NCI-H748 treated with DMSO at 0.1 percent for 48 hours (cell line): ENCODE measurements around the gene GPC5.
"Not testable (repeated sequence)": the region's sequence is repeated elsewhere in the genome, so short reads cannot be mapped to it uniquely, and the experiment has no call there.

ENCODE experiments used
- DNase-seq: peaks from one replicate; lab custom pipeline; 2025; lab: John Stamatoyannopoulos, UW

GPC5 gene

DNA sequence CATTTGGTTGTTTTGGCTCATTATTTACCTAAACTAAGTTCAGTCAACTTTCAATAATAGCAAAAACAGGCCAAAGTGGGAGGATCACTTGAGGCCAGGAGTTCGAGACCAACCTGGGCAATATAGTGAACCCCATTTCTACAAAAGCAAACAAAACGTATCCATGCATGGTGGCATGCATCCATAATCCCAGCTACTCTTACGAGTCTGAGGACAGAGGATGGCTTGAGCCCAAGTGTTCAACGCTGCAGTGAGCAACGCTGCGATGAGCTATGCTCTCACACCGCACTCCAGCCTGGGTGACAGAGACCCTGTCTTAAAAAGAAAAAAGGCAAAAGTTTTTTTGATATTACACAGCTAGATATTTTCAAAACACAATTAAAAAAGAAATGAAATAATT, 1258.2 kb downstream of the GPC5 start:
- DNase-seq: no peak

- DNase-seq: no peak
Observed at GRCh38 chr13:92657565-92657964, 1259.1 kb downstream of the GPC5 start.

DNA sequence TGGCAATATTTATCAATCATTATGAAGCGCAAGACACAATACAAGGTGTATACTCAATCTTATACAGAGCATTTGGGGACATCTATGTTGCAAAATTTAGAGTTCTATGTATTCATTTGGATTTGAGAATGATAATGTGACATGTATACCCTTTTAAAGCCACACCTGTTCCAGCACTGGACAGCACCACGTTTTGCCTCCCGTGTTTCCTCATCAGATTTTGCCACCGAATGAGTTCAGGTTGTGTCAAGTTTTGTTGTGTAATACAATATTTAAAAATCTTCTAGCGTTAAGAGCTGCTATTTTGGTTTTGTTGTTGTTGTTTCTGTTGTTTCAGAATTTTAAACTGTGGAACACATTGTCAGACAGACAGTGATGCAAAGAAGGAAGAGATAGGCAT, 1259.9 kb downstream of the GPC5 start:
- no peak for DNase-seq

GRCh38 chr13:92661406-92661805, 1263.0 kb downstream of the GPC5 start:
- no peak for DNase-seq

DNA sequence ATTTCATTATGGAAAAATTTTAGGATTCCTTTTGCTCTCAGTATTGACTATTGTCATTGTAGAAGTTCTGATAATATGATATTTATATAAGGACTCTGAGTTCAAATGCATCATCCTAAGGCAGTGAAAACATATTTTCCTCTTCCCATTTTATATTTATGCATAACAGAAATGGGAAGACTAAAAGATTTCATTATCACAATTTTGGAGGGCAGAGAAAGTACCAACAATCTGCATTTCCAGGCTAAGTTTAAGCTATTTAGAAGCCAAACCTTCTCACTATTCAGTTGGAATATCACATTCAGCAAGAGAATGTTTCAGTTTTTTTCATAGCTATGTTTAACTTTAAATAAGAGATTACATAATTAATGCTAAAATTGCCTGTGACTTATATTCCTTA, 1269.7 kb downstream of the GPC5 start:
- DNase-seq: no peak

DNA sequence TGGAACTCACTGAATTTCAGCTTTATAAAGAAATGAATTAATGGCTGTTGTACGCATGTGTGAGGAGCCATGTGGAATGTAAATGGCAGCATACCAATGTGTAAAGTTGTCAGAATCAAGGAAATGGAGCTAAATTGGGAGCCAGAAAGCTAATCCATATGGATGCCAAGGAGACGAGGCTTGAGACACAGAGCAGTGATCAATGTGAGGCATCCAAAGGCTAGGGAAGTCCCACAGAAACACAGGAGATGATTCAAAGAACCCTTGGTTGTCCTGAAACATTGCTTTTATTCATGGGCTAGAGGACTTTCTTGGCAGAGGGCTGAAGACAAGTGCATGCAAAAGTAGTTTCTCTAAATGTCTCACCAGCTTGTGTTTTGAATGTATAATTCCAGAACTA, 1271.7 kb downstream of the GPC5 start:
- no peak for DNase-seq

- no peak for DNase-seq
Observed at GRCh38 chr13:92671821-92672220, 1273.4 kb downstream of the GPC5 start.

GRCh38 chr13:92676246-92676645, 1277.8 kb downstream of the GPC5 start:
- no peak for DNase-seq

DNA sequence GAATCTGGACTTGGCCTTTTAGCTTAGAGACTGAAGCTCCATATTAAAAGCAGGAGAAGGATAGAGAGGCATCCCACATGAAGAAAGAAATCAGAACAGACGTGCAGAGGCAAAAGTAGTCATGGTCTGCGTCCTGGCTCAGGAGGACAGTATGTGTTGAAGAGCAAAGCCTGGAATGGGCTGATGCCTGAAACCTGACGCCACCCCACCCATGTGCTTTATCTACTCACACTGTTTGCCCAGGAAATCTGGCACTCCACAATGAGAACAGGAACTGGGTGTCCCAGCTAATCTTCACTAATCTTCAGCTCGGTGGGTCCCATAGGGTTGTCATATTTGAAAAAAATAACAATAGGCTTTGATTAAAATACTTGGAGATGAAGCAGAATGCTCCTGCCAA, 1279.2 kb downstream of the GPC5 start:
- peak; percentile 64 for DNase-seq

DNA sequence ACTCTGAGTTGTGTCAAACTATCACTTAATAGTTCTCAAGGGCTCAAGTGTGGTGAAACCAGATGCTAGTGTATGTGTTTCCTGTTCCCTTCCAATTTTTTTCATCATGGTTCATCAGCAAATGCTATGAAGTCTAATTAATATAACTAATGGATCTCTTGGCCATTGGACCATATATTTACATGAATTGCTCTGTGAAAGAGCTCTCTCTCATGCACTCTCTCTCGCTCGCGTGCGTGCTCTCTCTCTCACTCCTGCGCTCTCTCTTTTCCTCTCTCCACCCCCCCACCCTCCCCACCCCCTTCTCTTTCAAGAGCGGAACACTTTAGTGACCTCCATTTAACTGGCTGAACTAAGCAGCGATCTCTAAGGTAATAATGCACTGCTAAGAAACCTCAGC, 1281.2 kb downstream of the GPC5 start:
- DNase-seq: no peak

DNA sequence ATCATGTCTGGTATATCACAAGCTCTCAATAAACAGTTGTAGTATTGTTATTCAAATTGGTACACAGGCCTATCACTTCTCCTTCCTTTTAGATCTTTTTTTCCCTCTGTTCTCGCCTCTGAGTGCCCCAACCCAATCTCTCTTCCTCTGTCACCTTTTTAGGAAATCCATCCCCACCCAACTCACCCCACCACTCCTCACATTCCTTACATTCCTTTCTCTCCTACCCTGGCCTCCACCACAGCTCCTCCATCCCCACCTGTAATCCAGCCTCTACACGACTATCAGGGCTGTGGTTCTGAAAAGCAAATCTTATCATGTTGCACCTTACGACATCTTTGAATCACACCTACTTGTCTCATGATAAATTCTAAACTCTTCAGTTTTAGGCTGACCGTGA, 1282.8 kb downstream of the GPC5 start:
- DNase-seq: no peak

GRCh38 chr13:92682832-92683517, 1284.6 kb downstream of the GPC5 start:
- DNase-seq: no peak

DNA sequence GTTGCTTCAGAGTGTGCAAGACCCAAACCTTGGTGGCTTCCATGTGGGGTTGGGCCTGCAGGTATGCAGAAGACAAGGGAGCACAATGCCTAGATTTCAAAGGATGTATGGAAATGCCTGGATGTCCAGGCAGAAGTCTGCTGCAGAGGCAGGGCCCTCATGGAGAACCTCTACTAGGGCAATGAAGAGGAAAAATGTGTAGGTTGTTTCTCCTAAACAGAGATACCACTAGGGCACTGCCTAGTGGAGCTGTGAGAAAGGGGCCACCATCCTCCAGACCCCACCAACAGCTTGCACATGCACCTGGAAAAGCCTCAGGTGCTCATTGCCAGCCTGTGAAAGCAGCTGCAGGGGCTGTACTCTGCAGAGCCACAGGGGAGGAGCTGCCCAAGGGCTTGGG, 1295.6 kb downstream of the GPC5 start:
- DNase-seq: no peak

- not testable (repeated sequence) for DNase-seq
Observed at GRCh38 chr13:92695827-92696226, 1297.4 kb downstream of the GPC5 start.

DNA sequence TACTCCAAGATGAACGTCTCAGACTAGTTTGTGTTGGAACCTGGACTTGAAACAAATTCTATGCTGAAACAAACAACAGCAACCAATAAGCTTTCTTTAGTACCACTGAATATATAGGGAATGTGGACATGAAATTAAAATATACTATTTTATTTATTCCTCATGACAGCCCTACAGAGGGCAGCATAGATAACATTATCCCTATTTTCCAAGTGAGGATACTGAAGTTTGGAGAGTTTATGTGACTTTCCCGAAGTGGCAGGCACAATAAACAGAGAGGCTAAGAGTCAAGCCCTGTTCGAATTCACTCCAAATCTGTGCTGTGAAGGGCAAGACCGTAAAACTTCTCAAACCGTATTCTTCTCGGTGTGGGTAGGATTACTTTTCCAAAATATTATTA, 1318.3 kb downstream of the GPC5 start:
- DNase-seq: no peak

DNA sequence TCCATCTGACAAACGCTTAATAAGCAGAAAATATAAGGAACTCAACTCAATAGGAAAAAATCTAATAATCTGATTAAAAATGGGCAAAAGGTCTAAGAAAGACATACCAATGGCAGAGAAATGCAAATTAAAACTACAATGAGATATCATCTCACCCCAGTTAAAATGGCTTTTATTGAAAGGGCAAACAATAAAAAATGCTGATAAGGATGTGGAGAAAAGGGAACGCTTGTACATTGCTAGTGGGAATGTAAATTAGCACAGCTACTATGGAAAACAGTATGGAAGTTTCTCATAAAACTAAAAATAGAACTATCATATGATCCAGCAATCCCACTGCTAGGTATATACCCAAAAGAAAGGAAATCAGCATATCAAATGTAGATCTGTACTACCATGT, 1319.4 kb downstream of the GPC5 start:
- DNase-seq: no peak

DNA sequence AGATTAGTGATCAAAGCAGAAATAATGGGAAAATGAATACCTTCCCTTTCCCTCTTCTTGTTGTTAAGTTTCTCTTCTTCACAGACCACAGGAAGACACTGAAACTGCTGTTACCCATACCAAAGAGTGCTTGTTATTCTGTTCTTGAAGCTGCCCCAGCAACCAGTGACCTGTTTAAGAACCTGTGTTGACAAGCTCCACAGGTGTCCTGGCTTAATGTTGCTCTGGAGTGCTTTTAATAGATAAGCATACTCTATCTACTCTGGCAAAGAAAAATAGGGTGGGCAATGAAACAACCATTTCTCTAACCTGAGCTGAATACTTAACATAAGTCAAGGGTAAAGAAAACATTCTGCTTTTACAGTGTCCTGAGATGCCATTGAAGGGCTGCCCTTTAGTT, 1321.4 kb downstream of the GPC5 start:
- DNase-seq: peak; percentile 94

DNA sequence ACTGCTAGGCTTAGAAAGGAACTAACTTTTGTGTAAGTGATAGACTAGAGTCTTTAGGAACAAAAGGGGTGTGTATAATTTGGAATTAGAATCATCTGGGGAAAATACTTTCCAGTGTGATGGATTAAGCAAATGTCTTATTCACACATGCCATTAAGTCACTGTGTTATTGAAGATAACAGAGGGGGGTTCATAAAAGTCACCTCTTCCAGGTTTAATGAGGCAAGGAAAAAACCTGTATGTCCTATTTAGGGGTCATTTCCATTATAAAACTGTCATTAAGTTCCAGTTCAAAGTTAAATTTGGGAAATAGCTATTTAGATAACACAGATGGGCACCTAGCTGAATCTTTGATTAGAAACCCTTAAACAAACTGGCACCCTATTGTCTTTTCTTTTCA, 1323.2 kb downstream of the GPC5 start:
- DNase-seq: no peak

- DNase-seq: no peak
Observed at GRCh38 chr13:92727118-92727517, 1328.7 kb downstream of the GPC5 start.

GRCh38 chr13:92734068-92734467, 1335.6 kb downstream of the GPC5 start:
- DNase-seq: no peak

- no peak for DNase-seq
Observed at GRCh38 chr13:92734545-92734944, 1336.1 kb downstream of the GPC5 start.

DNA sequence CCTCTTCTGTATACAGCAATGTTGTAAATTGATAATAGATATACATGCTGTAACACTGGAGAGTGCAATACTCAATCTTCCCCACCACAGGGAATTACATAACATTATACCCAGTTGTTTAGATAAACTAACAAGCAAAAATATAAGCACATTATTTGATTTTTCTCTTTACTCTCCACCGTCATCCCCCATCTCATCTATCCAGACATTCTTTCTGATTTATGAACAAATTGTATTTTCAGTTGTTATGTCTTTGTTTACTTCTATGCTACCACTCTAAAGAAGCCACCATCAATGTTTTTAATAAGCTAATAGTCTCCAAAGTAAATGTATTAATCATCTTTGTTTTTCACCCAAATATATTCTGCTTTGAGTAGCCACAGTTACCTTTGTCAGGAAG, 1337.5 kb downstream of the GPC5 start:
- no peak for DNase-seq

GRCh38 chr13:92739306-92739818, 1340.9 kb downstream of the GPC5 start:
- DNase-seq: peak; percentile 37

DNA sequence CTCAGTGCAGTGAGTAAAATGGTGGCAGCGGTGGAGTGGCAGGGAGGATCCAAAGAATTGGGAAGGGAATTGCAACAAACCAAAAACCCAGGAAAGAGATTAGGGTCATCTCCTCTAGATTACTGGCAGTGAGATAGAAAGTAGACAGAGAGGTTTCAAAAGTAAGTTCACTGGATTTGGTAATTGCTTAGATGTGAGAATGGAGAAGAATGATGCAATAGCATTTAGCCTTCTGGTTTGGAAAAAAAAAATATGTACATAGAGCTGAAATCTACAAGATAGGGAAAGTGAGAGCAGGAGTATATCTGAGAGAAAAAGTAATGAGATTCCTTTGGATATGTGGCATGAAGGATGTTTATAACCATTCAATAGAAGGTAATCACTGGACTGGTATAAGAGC, 1345.6 kb downstream of the GPC5 start:
- no peak for DNase-seq
